OCI-LY7 (cell line): Measurements from ENCODE around the gene RAB1B.

ENCODE experiments used
- CTCF ChIP-seq: fragments of 200-600 bp; sonication (generic); conservative IDR thresholded peaks from 2 replicates; pipeline ENCODE4 v1.5.1; 2014; ENCODE audit warnings: mild to moderate bottlenecking, antibody characterized with exemption, low read length, moderate library complexity, mixed read lengths
- EZH2phosphoT487 ChIP-seq: fragments of 200-600 bp; sonication (generic); IDR thresholded peaks from 2 replicates; pipeline ENCODE4 v1.6.1; 2018; ENCODE audit warnings: low read depth, borderline replicate concordance, mild to moderate bottlenecking, mixed run types, antibody characterized with exemption, low read length, moderate library complexity, mixed read lengths

GRCh38 chr11:66283461-66284105, 15.1 kb downstream of the RAB1B start:
- TF ChIP-seq CTCF (peak; percentile 43), EZH2phosphoT487 (no peak)
